HG03045 (cell line): ENCODE data around the gene CUL1.

Experiments
- ATAC-seq: cut with Tn5 transposase; IDR thresholded peaks from one replicate; pipeline ENCODE4 v1.9.1; 2021; ENCODE audit warnings: mild to moderate bottlenecking, moderate library complexity; ENCODE audit not compliant: unreplicated experiment

CUL1 gene

GRCh38 chr7:148847815-148848734 lies 149.4 kb downstream of the CUL1 start:
- ATAC-seq, result no peak

- ATAC-seq, result no peak
Measured at GRCh38 chr7:148849393-148850098, 150.8 kb downstream of the CUL1 start.

DNA sequence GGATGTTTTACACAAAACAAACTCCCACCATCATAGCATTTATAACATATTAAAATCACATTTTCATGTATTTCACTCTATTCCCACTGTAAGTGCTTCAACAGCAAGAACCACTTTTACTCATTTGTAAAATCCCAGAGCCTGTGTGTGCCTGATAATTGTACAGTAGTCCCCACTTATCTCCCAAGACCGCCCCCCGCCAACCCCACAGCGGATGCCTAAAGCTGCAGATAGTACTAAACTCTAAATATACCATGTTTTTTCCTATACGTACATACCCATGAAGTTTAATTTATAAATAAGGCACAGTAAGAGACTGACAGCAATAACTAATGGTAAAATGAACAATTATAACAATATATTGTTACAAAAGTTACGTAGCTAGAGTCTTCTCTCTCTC lies 151.9 kb downstream of the CUL1 start:
- no peak for ATAC-seq
